Osteocyte (in vitro differentiated cells): ENCODE measurements around the gene PLD6. TPM values are rescaled to one million over a fixed set of nuclear protein-coding genes. Genes with fewer than 3 reads are reported as not detected.

Source experiments
- DNase-seq: peaks from one replicate; pipeline ENCODE4 v3.0.0; 2021; ENCODE audit warnings: mixed read lengths; ENCODE audit not compliant: unreplicated experiment; ENCODE audit errors: extremely low spot score
- H3K27ac Mint-ChIP-seq: one replicate; pipeline ENCODE4 v1.8.0; 2021; ENCODE audit warnings: mild to moderate bottlenecking, mixed read lengths; ENCODE audit not compliant: unreplicated experiment
- H3K27me3 Mint-ChIP-seq: one replicate; pipeline ENCODE4 v1.8.0; 2021; ENCODE audit warnings: mixed read lengths; ENCODE audit not compliant: unreplicated experiment
- H3K36me3 Mint-ChIP-seq: one replicate; pipeline ENCODE4 v1.8.0; 2021; ENCODE audit warnings: mixed read lengths; ENCODE audit not compliant: unreplicated experiment
- H3K4me1 Mint-ChIP-seq: one replicate; pipeline ENCODE4 v1.8.0; 2021; ENCODE audit warnings: mixed read lengths; ENCODE audit not compliant: unreplicated experiment
- H3K4me3 Mint-ChIP-seq: one replicate; pipeline ENCODE4 v1.8.0; 2021; ENCODE audit warnings: mild to moderate bottlenecking, moderate library complexity, mixed read lengths; ENCODE audit not compliant: unreplicated experiment
- H3K9me3 Mint-ChIP-seq: one replicate; pipeline ENCODE4 v1.8.0; 2021; ENCODE audit warnings: mixed read lengths; ENCODE audit not compliant: unreplicated experiment
- CTCF ChIP-seq: fragments of 200-600 bp; sonication (generic); IDR thresholded peaks from 2 replicates; pipeline ENCODE4 v1.5.0; 2021; ENCODE audit warnings: antibody characterized with exemption, mild to moderate bottlenecking, moderate library complexity
- total RNA-seq: library from RNA; stranded (reverse); gene quantifications from 2 replicates; pipeline ENCODE4 v1.2.1, GENCODE V29; 2021

Gene PLD6
- total RNA-seq, 1 donor from 2014 or later, result 0.81 TPM

GRCh38 chr17:17181666-17182597 lies 24.2 kb downstream of the PLD6 start:
- TF ChIP-seq CTCF, result no peak
- peaks cover 50% of the 10 kb centered on the region for H3K36me3 Mint-ChIP-seq
- H3K4me1 Mint-ChIP-seq, result peaks cover 26% of the 10 kb centered on the region
- no peak overlapping the region for H3K4me3 Mint-ChIP-seq
- no peaks in the 10 kb centered on the region for H3K27me3 Mint-ChIP-seq
- no peak for DNase-seq
- peak overlapping the region; percentile 69 for H3K27ac Mint-ChIP-seq
- H3K9me3 Mint-ChIP-seq, result no peaks in the 10 kb centered on the region

GRCh38 chr17:17180741-17181525 lies 25.2 kb downstream of the PLD6 start:
- H3K9me3 Mint-ChIP-seq, result no peaks in the 10 kb centered on the region
- H3K4me1 Mint-ChIP-seq, result peaks cover 18% of the 10 kb centered on the region
- H3K27ac Mint-ChIP-seq, result peak overlapping the region; percentile 69
- TF ChIP-seq CTCF, result no peak
- DNase-seq, result no peak
- no peaks in the 10 kb centered on the region for H3K27me3 Mint-ChIP-seq
- no peak overlapping the region for H3K4me3 Mint-ChIP-seq
- H3K36me3 Mint-ChIP-seq, result peaks cover 57% of the 10 kb centered on the region

GRCh38 chr17:17180141-17180603 lies 26.0 kb downstream of the PLD6 start:
- no peak for DNase-seq
- H3K9me3 Mint-ChIP-seq, result no peaks in the 10 kb centered on the region
- peaks cover 18% of the 10 kb centered on the region for H3K4me1 Mint-ChIP-seq
- peaks cover 52% of the 10 kb centered on the region for H3K36me3 Mint-ChIP-seq
- no peak overlapping the region for H3K27ac Mint-ChIP-seq
- no peak overlapping the region for H3K4me3 Mint-ChIP-seq
- no peak for TF ChIP-seq CTCF
- H3K27me3 Mint-ChIP-seq, result no peaks in the 10 kb centered on the region

GRCh38 chr17:17179371-17179827 lies 26.7 kb downstream of the PLD6 start:
- H3K4me3 Mint-ChIP-seq, result no peak overlapping the region
- DNase-seq, result no peak
- no peaks in the 10 kb centered on the region for H3K27me3 Mint-ChIP-seq
- no peak for TF ChIP-seq CTCF
- H3K36me3 Mint-ChIP-seq, result peaks cover 51% of the 10 kb centered on the region
- peaks cover 18% of the 10 kb centered on the region for H3K4me1 Mint-ChIP-seq
- H3K9me3 Mint-ChIP-seq, result no peaks in the 10 kb centered on the region
- peak overlapping the region; percentile 18 for H3K27ac Mint-ChIP-seq

GRCh38 chr17:17177176-17177575 lies 29.0 kb downstream of the PLD6 start:
- peaks cover 54% of the 10 kb centered on the region for H3K36me3 Mint-ChIP-seq
- TF ChIP-seq CTCF, result no peak
- no peaks in the 10 kb centered on the region for H3K27me3 Mint-ChIP-seq
- H3K27ac Mint-ChIP-seq, result no peak overlapping the region
- no peaks in the 10 kb centered on the region for H3K9me3 Mint-ChIP-seq
- no peak overlapping the region for H3K4me3 Mint-ChIP-seq
- H3K4me1 Mint-ChIP-seq, result peaks cover 19% of the 10 kb centered on the region
- no peak for DNase-seq
